ENCODE data around the gene ZNF200. TPM values are rescaled to one million over a fixed set of nuclear protein-coding genes. Genes with fewer than 3 reads are reported as not detected.

Gene ZNF200
- total and polyA plus RNA-seq, 2 of the 13 experiments (the other 11 are each of a cell fraction or from before 2014, with no cell fraction given), result 3.5 to 16.5 TPM

DNA sequence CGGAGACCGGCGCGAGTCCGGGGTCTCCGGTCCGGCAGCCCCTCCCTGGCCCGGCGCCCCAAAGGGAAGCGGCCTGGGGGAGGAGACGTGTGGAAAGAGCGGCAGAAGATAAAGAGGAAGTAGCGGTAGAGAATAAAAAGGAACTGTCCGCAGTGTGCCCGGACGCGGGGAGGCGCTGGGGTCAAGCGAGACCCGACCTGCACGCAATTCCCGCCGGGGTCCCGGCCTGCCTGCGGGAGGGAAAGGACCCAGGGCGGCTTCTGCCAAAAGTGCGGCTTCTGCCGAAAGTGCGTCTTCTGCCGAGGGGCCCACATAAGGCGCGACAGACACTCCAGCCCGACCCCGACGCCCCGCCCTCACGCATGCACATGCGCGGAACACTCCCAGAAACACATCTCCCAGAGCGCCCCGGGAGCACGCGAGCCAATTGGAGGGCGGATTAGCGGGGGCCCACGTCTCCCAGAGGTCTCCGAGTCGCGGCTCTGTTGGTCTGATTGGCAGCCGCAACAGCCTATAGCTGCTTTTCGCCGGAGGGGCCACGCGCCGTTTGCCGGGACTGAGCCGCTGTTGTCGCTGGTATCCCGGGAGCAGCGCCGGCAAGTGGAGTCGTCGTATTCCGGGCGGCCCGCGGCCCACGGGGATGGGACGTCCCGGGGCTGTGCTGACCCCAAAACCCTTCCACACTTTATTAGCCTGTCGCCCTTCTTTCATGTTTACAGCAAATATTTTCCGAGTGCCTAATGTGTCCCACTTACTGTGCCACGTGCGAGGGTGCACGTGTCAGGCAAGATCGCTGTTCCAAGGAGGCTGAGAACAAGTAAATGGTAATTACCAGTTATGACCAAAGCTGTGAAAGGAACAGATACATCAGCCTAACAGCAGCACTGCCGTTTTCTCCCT lies 29.4 kb upstream of the ZNF200 start (continued):
- TF ChIP-seq, protein P1, sequence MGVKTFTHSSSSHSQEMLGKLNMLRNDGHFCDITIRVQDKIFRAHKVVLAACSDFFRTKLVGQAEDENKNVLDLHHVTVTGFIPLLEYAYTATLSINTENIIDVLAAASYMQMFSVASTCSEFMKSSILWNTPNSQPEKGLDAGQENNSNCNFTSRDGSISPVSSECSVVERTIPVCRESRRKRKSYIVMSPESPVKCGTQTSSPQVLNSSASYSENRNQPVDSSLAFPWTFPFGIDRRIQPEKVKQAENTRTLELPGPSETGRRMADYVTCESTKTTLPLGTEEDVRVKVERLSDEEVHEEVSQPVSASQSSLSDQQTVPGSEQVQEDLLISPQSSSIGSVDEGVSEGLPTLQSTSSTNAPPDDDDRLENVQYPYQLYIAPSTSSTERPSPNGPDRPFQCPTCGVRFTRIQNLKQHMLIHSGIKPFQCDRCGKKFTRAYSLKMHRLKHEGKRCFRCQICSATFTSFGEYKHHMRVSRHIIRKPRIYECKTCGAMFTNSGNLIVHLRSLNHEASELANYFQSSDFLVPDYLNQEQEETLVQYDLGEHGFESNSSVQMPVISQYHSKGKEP (CRISPR knock-in tag; IDR thresholded peaks at IDR 0.05), result no peak
- TF ChIP-seq, protein P2, sequence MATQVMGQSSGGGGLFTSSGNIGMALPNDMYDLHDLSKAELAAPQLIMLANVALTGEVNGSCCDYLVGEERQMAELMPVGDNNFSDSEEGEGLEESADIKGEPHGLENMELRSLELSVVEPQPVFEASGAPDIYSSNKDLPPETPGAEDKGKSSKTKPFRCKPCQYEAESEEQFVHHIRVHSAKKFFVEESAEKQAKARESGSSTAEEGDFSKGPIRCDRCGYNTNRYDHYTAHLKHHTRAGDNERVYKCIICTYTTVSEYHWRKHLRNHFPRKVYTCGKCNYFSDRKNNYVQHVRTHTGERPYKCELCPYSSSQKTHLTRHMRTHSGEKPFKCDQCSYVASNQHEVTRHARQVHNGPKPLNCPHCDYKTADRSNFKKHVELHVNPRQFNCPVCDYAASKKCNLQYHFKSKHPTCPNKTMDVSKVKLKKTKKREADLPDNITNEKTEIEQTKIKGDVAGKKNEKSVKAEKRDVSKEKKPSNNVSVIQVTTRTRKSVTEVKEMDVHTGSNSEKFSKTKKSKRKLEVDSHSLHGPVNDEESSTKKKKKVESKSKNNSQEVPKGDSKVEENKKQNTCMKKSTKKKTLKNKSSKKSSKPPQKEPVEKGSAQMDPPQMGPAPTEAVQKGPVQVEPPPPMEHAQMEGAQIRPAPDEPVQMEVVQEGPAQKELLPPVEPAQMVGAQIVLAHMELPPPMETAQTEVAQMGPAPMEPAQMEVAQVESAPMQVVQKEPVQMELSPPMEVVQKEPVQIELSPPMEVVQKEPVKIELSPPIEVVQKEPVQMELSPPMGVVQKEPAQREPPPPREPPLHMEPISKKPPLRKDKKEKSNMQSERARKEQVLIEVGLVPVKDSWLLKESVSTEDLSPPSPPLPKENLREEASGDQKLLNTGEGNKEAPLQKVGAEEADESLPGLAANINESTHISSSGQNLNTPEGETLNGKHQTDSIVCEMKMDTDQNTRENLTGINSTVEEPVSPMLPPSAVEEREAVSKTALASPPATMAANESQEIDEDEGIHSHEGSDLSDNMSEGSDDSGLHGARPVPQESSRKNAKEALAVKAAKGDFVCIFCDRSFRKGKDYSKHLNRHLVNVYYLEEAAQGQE (IDR thresholded peaks at IDR 0.05; ENCODE audit: borderline replicate concordance in 1 of 2, low read depth in 1 of 2, low read length in 2 of 2), result peak in 1 of 2 experiments; percentile 49; a peak in 1 of 4 replicates
- TF ChIP-seq ZBTB7A (CRISPR knock-in tag; IDR thresholded peaks at IDR 0.05) (peak; percentile 83; the same call in 1 of the 2 replicates), RFX5 (IDR thresholded peaks at IDR 0.05; ENCODE audit: low read depth, low read length) (no peak), MZF1 (CRISPR knock-in tag; IDR thresholded peaks at IDR 0.05; ENCODE audit: borderline replicate concordance) (peak; percentile 94)

Measured in HepG2 (cell line).